Caco-2 (cell line): ENCODE results near the gene ABCC1. TPM values are rescaled to one million over a fixed set of nuclear protein-coding genes. Genes with fewer than 3 reads are reported as not detected.

Experiments used
- BruUV-seq: library from RNA; stranded (reverse); fragments of 400-500 nt; replicated peaks from 2 replicates; lab custom pipeline; 2021; lab: Mats Ljungman, UMichigan
- CTCF ChIA-PET: fragments of 300-600 bp; sonication (Branson Sonifier 250); formaldehyde crosslinking; loops from one replicate; lab custom pipeline; 2022; ENCODE audit warnings: antibody characterized with exemption; lab: Charles Lee
- POLR2A ChIA-PET: fragments of 300-600 bp; sonication (Branson Sonifier 250); formaldehyde crosslinking; loops from one replicate; lab custom pipeline; 2022; ENCODE audit warnings: antibody characterized with exemption; lab: Charles Lee
- DNase-seq, 2 experiments: peaks; one replicate each; pipeline versions ENCODE4 v3.0.0 to v3.0.0-alpha.2; 2020 to 2022
- H3K27me3 ChIP-seq: replicated peaks from 2 replicates; pipeline ENCODE4 v1.6.0; 2011; ENCODE audit warnings: low read length; ENCODE audit not compliant: control insufficient read depth, insufficient read depth
- H3K36me3 ChIP-seq: 2 replicates; pipeline ENCODE4 v1.5.1; 2011; ENCODE audit warnings: low read length; ENCODE audit not compliant: control insufficient read depth, insufficient read depth
- H3K4me1 ChIP-seq: fragments of 250-450 bp; sonication (Bioruptor Pico); 2 replicates; pipeline ENCODE4 v1.5.1; 2020; ENCODE audit warnings: mild to moderate bottlenecking
- H3K4me3 ChIP-seq: 2 replicates; pipeline ENCODE4 v1.5.1; 2011; ENCODE audit warnings: low read depth, mild to moderate bottlenecking, control low read depth, low read length
- H3K9me3 ChIP-seq: fragments of 250-450 bp; sonication (Bioruptor Pico); 2 replicates; pipeline ENCODE4 v1.5.1; 2020; ENCODE audit warnings: mild to moderate bottlenecking, moderate library complexity
- H3K27ac Mint-ChIP-seq: one replicate; pipeline ENCODE4 v1.8.0; 2022; ENCODE audit warnings: mixed read lengths; ENCODE audit not compliant: unreplicated experiment
- H3K27me3 Mint-ChIP-seq: one replicate; pipeline ENCODE4 v1.8.0; 2022; ENCODE audit warnings: mixed read lengths; ENCODE audit not compliant: insufficient read depth, unreplicated experiment
- H3K36me3 Mint-ChIP-seq: one replicate; pipeline ENCODE4 v1.8.0; 2022; ENCODE audit warnings: mild to moderate bottlenecking, mixed read lengths; ENCODE audit not compliant: insufficient read depth, unreplicated experiment
- H3K4me1 Mint-ChIP-seq: one replicate; pipeline ENCODE4 v1.8.0; 2022; ENCODE audit warnings: low read depth, mixed read lengths; ENCODE audit not compliant: unreplicated experiment
- H3K4me3 Mint-ChIP-seq: one replicate; pipeline ENCODE4 v1.8.0; 2022; ENCODE audit warnings: mild to moderate bottlenecking, moderate library complexity, mixed read lengths; ENCODE audit not compliant: unreplicated experiment
- H3K9me3 Mint-ChIP-seq: one replicate; pipeline ENCODE4 v1.8.0; 2022; ENCODE audit warnings: mixed read lengths; ENCODE audit not compliant: unreplicated experiment
- CTCF ChIP-seq, 2 experiments: fragments of 200-600 bp in 1 of 2; IDR thresholded peaks; 1 replicate in 1 of 2; 2 replicates in 1 of 2; pipeline versions ENCODE4 v1.5.1 to v1.8.0; 2011 to 2022; ENCODE audit warnings: antibody characterized with exemption in 1 of 2, control low read depth in 1 of 2, inconsistent platforms in 1 of 2, low read depth in 1 of 2, low read length in 1 of 2, mild to moderate bottlenecking in 1 of 2, moderate library complexity in 1 of 2; ENCODE audit not compliant: insufficient read depth in 1 of 2, severe bottlenecking in 1 of 2, unreplicated experiment in 1 of 2
- intact Hi-C: fragments of 100-400 bp; cut with micrococcal nuclease; formaldehyde crosslinking; loops from one replicate; pipeline ENCODE4 v1.10.0; 2022; ENCODE audit not compliant: unreplicated experiment
- total RNA-seq: library from RNA; stranded (reverse); gene quantifications from 2 replicates; pipeline ENCODE4 v1.2.3, GENCODE V29; 2022

Gene ABCC1
- total RNA-seq, 1 experiment from 2014 or later = 22.3 TPM

GRCh38 chr16:15963307-15963910 is 14.0 kb downstream of the ABCC1 start:
- peaks cover 8% of the 10 kb centered on the region; the same call in 1 of the 2 replicates for H3K9me3 ChIP-seq
- no peak overlapping the region for H3K4me3 ChIP-seq
- no peaks in the 10 kb centered on the region for H3K36me3 ChIP-seq
- Mint-ChIP-seq H3K27ac (no peak overlapping the region), H3K4me1 (no peaks in the 10 kb centered on the region), H3K27me3 (no peaks in the 10 kb centered on the region), H3K9me3 (peaks cover 16% of the 10 kb centered on the region), H3K4me3 (no peak overlapping the region), H3K36me3 (peaks cover 12% of the 10 kb centered on the region)
- no peak for TF ChIP-seq CTCF (IDR thresholded peaks at IDR 0.05; ENCODE audit: insufficient read depth in 1 of 2, low read depth in 1 of 2, low read length in 1 of 2, severe bottlenecking in 1 of 2, unreplicated experiment in 1 of 2)
- no peaks in the 10 kb centered on the region for H3K4me1 ChIP-seq
- BruUV-seq = no TSS peak
- intact Hi-C loops = no loop called here
- ChIA-PET POLR2A (no interaction called here), CTCF (no interaction called here)
- no peaks in the 10 kb centered on the region for H3K27me3 ChIP-seq
- DNase-seq = no peak

GRCh38 chr16:15966420-15966819 is 17.0 kb downstream of the ABCC1 start:
- no peak overlapping the region for H3K4me3 ChIP-seq

GRCh38 chr16:15966836-15967546 is 17.6 kb downstream of the ABCC1 start:
- POLR2A ChIA-PET = no interaction called here

More at GRCh38 chr16:15966420-15966819, 17.0 kb downstream of the ABCC1 start:
- Mint-ChIP-seq H3K4me3 (no peak overlapping the region), H3K27ac (no peak overlapping the region), H3K27me3 (no peaks in the 10 kb centered on the region), H3K36me3 (peaks cover 18% of the 10 kb centered on the region), H3K9me3 (peaks cover 28% of the 10 kb centered on the region), H3K4me1 (no peaks in the 10 kb centered on the region)
- ChIA-PET CTCF (no interaction called here), POLR2A (no interaction called here)
- Histone ChIP-seq H3K9me3 (peaks cover 8% of the 10 kb centered on the region; the same call in 1 of the 2 replicates), H3K27me3 (no peaks in the 10 kb centered on the region), H3K36me3 (no peaks in the 10 kb centered on the region), H3K4me1 (no peaks in the 10 kb centered on the region)
- intact Hi-C loops = no loop called here
- no peak for DNase-seq
- no peak for TF ChIP-seq CTCF (IDR thresholded peaks at IDR 0.05; ENCODE audit: insufficient read depth in 1 of 2, low read depth in 1 of 2, low read length in 1 of 2, severe bottlenecking in 1 of 2, unreplicated experiment in 1 of 2)
- BruUV-seq = no TSS peak

More at GRCh38 chr16:15966836-15967546, 17.6 kb downstream of the ABCC1 start:
- intact Hi-C loops = no loop called here
- Histone ChIP-seq H3K4me1 (peaks cover 5% of the 10 kb centered on the region; the same call in 1 of the 2 replicates), H3K9me3 (peaks cover 8% of the 10 kb centered on the region; the same call in 1 of the 2 replicates), H3K27me3 (no peaks in the 10 kb centered on the region), H3K36me3 (no peaks in the 10 kb centered on the region), H3K4me3 (no peak overlapping the region)
- no peak for DNase-seq
- Mint-ChIP-seq H3K9me3 (peaks cover 33% of the 10 kb centered on the region), H3K4me3 (no peak overlapping the region), H3K4me1 (peaks cover 4% of the 10 kb centered on the region), H3K36me3 (peaks cover 22% of the 10 kb centered on the region), H3K27me3 (no peaks in the 10 kb centered on the region), H3K27ac (no peak overlapping the region)
- TF ChIP-seq CTCF (IDR thresholded peaks at IDR 0.05; ENCODE audit: insufficient read depth in 1 of 2, low read depth in 1 of 2, low read length in 1 of 2, severe bottlenecking in 1 of 2, unreplicated experiment in 1 of 2) = no peak
- no TSS peak for BruUV-seq
- CTCF ChIA-PET = no interaction called here
